ENCODE data around the gene OR10G7.

Gene OR10G7

GRCh38 chr11:124041254-124041653 is at the start of gene OR10G7:
Gene OR10G7 (minus strand): TSS chr11:124041325. CDS start chr11:124039001, 2,324 bp downstream.
- no peak within 1 kb of the TSS for H3K4me3 ChIP-seq (ENCODE audit: low read depth in 1 of 2, low read length in 2 of 2)
- H3K27ac ChIP-seq (ENCODE audit: low read depth, low read length), result no peak within 1 kb of the TSS
- H3K27me3 ChIP-seq (ENCODE audit: control insufficient read depth in 1 of 2, insufficient read depth in 2 of 2, low read length in 2 of 2), result no peaks in the 10 kb centered on the region
- no peaks in the 10 kb centered on the region for H3K36me3 ChIP-seq (ENCODE audit: control insufficient read depth in 1 of 2, insufficient read depth in 2 of 2, low read length in 2 of 2)
- no peaks in the 10 kb centered on the region for H3K4me1 ChIP-seq (ENCODE audit: control insufficient read depth in 1 of 2, insufficient read depth in 2 of 2, low read length in 2 of 2)
- H3K9ac ChIP-seq (ENCODE audit: low read depth in 1 of 2, low read length in 2 of 2), result no peak within 1 kb of the TSS
- no peaks in the 10 kb centered on the region for H3K9me3 ChIP-seq (ENCODE audit: control insufficient read depth in 1 of 2, low read length in 2 of 2)

- no peaks in the 10 kb centered on the region for H3K36me3 ChIP-seq (ENCODE audit: control insufficient read depth in 1 of 2, insufficient read depth in 2 of 2, low read length in 2 of 2)
- no peak overlapping the region for H3K27ac ChIP-seq (ENCODE audit: low read depth, low read length)
- no peak overlapping the region for H3K9ac ChIP-seq (ENCODE audit: low read depth in 1 of 2, low read length in 2 of 2)
- no peaks in the 10 kb centered on the region for H3K4me1 ChIP-seq (ENCODE audit: control insufficient read depth in 1 of 2, insufficient read depth in 2 of 2, low read length in 2 of 2)
- H3K27me3 ChIP-seq (ENCODE audit: control insufficient read depth in 1 of 2, insufficient read depth in 2 of 2, low read length in 2 of 2), result no peaks in the 10 kb centered on the region
- H3K9me3 ChIP-seq (ENCODE audit: control insufficient read depth in 1 of 2, low read length in 2 of 2), result no peaks in the 10 kb centered on the region
- no peak overlapping the region for H3K4me3 ChIP-seq (ENCODE audit: low read depth in 1 of 2, low read length in 2 of 2)
These were observed 45.1 kb upstream of the OR10G7 start for GRCh38 chr11:124085997-124086846.

- Histone ChIP-seq H3K27ac (ENCODE audit: low read depth, low read length) (no peak overlapping the region), H3K4me3 (ENCODE audit: low read depth in 1 of 2, low read length in 2 of 2) (no peak overlapping the region)
These were observed 44.5 kb upstream of the OR10G7 start for GRCh38 chr11:124085583-124085982.

GRCh38 chr11:124082371-124082770 is 41.2 kb upstream of the OR10G7 start:
- Histone ChIP-seq H3K27me3 (ENCODE audit: control insufficient read depth in 1 of 2, insufficient read depth in 2 of 2, low read length in 2 of 2) (no peaks in the 10 kb centered on the region), H3K4me3 (ENCODE audit: low read depth in 1 of 2, low read length in 2 of 2) (no peak overlapping the region), H3K27ac (ENCODE audit: low read depth, low read length) (no peak overlapping the region), H3K9me3 (ENCODE audit: control insufficient read depth in 1 of 2, low read length in 2 of 2) (no peaks in the 10 kb centered on the region), H3K36me3 (ENCODE audit: control insufficient read depth in 1 of 2, insufficient read depth in 2 of 2, low read length in 2 of 2) (no peaks in the 10 kb centered on the region), H3K9ac (ENCODE audit: low read depth in 1 of 2, low read length in 2 of 2) (no peak overlapping the region), H3K4me1 (ENCODE audit: control insufficient read depth in 1 of 2, insufficient read depth in 2 of 2, low read length in 2 of 2) (no peaks in the 10 kb centered on the region)

More at GRCh38 chr11:124085583-124085982, 44.5 kb upstream of the OR10G7 start:
- Histone ChIP-seq H3K36me3 (ENCODE audit: control insufficient read depth in 1 of 2, insufficient read depth in 2 of 2, low read length in 2 of 2) (no peaks in the 10 kb centered on the region), H3K4me1 (ENCODE audit: control insufficient read depth in 1 of 2, insufficient read depth in 2 of 2, low read length in 2 of 2) (no peaks in the 10 kb centered on the region), H3K9me3 (ENCODE audit: control insufficient read depth in 1 of 2, low read length in 2 of 2) (no peaks in the 10 kb centered on the region), H3K9ac (ENCODE audit: low read depth in 1 of 2, low read length in 2 of 2) (no peak overlapping the region), H3K27me3 (ENCODE audit: control insufficient read depth in 1 of 2, insufficient read depth in 2 of 2, low read length in 2 of 2) (no peaks in the 10 kb centered on the region)

GRCh38 chr11:124081483-124081882 is 40.4 kb upstream of the OR10G7 start:
- Histone ChIP-seq H3K27me3 (ENCODE audit: control insufficient read depth in 1 of 2, insufficient read depth in 2 of 2, low read length in 2 of 2) (no peaks in the 10 kb centered on the region), H3K9me3 (ENCODE audit: control insufficient read depth in 1 of 2, low read length in 2 of 2) (no peaks in the 10 kb centered on the region), H3K27ac (ENCODE audit: low read depth, low read length) (no peak overlapping the region), H3K36me3 (ENCODE audit: control insufficient read depth in 1 of 2, insufficient read depth in 2 of 2, low read length in 2 of 2) (no peaks in the 10 kb centered on the region), H3K9ac (ENCODE audit: low read depth in 1 of 2, low read length in 2 of 2) (no peak overlapping the region), H3K4me3 (ENCODE audit: low read depth in 1 of 2, low read length in 2 of 2) (no peak overlapping the region), H3K4me1 (ENCODE audit: control insufficient read depth in 1 of 2, insufficient read depth in 2 of 2, low read length in 2 of 2) (peaks cover 1% of the 10 kb centered on the region in 2 donors)

- peaks cover 10 to 11% of the 10 kb centered on the region in 2 donors for H3K4me1 ChIP-seq (ENCODE audit: control insufficient read depth in 1 of 2, insufficient read depth in 2 of 2, low read length in 2 of 2)
- no peak overlapping the region for H3K4me3 ChIP-seq (ENCODE audit: low read depth in 1 of 2, low read length in 2 of 2)
- no peaks in the 10 kb centered on the region for H3K27me3 ChIP-seq (ENCODE audit: control insufficient read depth in 1 of 2, insufficient read depth in 2 of 2, low read length in 2 of 2)
- no peak overlapping the region for H3K27ac ChIP-seq (ENCODE audit: low read depth, low read length)
- H3K36me3 ChIP-seq (ENCODE audit: control insufficient read depth in 1 of 2, insufficient read depth in 2 of 2, low read length in 2 of 2), result no peaks in the 10 kb centered on the region
- no peak overlapping the region for H3K9ac ChIP-seq (ENCODE audit: low read depth in 1 of 2, low read length in 2 of 2)
- no peaks in the 10 kb centered on the region for H3K9me3 ChIP-seq (ENCODE audit: control insufficient read depth in 1 of 2, low read length in 2 of 2)
These were observed 39.3 kb upstream of the OR10G7 start for GRCh38 chr11:124080327-124081001.

- H3K27ac ChIP-seq (ENCODE audit: low read depth, low read length), result no peak overlapping the region
- no peaks in the 10 kb centered on the region for H3K9me3 ChIP-seq (ENCODE audit: control insufficient read depth in 1 of 2, low read length in 2 of 2)
- H3K9ac ChIP-seq (ENCODE audit: low read depth in 1 of 2, low read length in 2 of 2), result no peak overlapping the region
- H3K4me1 ChIP-seq (ENCODE audit: control insufficient read depth in 1 of 2, insufficient read depth in 2 of 2, low read length in 2 of 2), result peaks cover 10 to 12% of the 10 kb centered on the region in 2 donors
- no peak overlapping the region for H3K4me3 ChIP-seq (ENCODE audit: low read depth in 1 of 2, low read length in 2 of 2)
- H3K27me3 ChIP-seq (ENCODE audit: control insufficient read depth in 1 of 2, insufficient read depth in 2 of 2, low read length in 2 of 2), result no peaks in the 10 kb centered on the region
- H3K36me3 ChIP-seq (ENCODE audit: control insufficient read depth in 1 of 2, insufficient read depth in 2 of 2, low read length in 2 of 2), result no peaks in the 10 kb centered on the region
These were observed 38.7 kb upstream of the OR10G7 start for GRCh38 chr11:124079631-124080326.

- Histone ChIP-seq H3K4me3 (ENCODE audit: low read depth in 1 of 2, low read length in 2 of 2) (no peak overlapping the region), H3K27ac (ENCODE audit: low read depth, low read length) (no peak overlapping the region), H3K9ac (ENCODE audit: low read depth in 1 of 2, low read length in 2 of 2) (no peak overlapping the region)
These were observed 37.5 kb upstream of the OR10G7 start for GRCh38 chr11:124078591-124078990.

GRCh38 chr11:124077266-124077665 is 36.1 kb upstream of the OR10G7 start:
- Histone ChIP-seq H3K27ac (ENCODE audit: low read depth, low read length) (no peak overlapping the region), H3K27me3 (ENCODE audit: control insufficient read depth in 1 of 2, insufficient read depth in 2 of 2, low read length in 2 of 2) (no peaks in the 10 kb centered on the region), H3K9me3 (ENCODE audit: control insufficient read depth in 1 of 2, low read length in 2 of 2) (no peaks in the 10 kb centered on the region), H3K4me1 (ENCODE audit: control insufficient read depth in 1 of 2, insufficient read depth in 2 of 2, low read length in 2 of 2) (peaks cover 10 to 12% of the 10 kb centered on the region in 2 donors), H3K36me3 (ENCODE audit: control insufficient read depth in 1 of 2, insufficient read depth in 2 of 2, low read length in 2 of 2) (no peaks in the 10 kb centered on the region), H3K9ac (ENCODE audit: low read depth in 1 of 2, low read length in 2 of 2) (no peak overlapping the region), H3K4me3 (ENCODE audit: low read depth in 1 of 2, low read length in 2 of 2) (no peak overlapping the region)

More at GRCh38 chr11:124078591-124078990, 37.5 kb upstream of the OR10G7 start:
- Histone ChIP-seq H3K9me3 (ENCODE audit: control insufficient read depth in 1 of 2, low read length in 2 of 2) (no peaks in the 10 kb centered on the region), H3K4me1 (ENCODE audit: control insufficient read depth in 1 of 2, insufficient read depth in 2 of 2, low read length in 2 of 2) (peaks cover 10 to 12% of the 10 kb centered on the region in 2 donors), H3K27me3 (ENCODE audit: control insufficient read depth in 1 of 2, insufficient read depth in 2 of 2, low read length in 2 of 2) (no peaks in the 10 kb centered on the region), H3K36me3 (ENCODE audit: control insufficient read depth in 1 of 2, insufficient read depth in 2 of 2, low read length in 2 of 2) (no peaks in the 10 kb centered on the region)
